Tibial nerve (tissue), 4 donors: ENCODE data around the gene SPR. TPM values are rescaled to one million over a fixed set of nuclear protein-coding genes. Genes with fewer than 3 reads are reported as not detected.

Experiments used
- DNase-seq, 2 donors: peaks; one replicate each; pipeline ENCODE4 v3.0.0-alpha.2; 2019; ENCODE audit warnings: low spot score in 2 of 2
- H3K27ac ChIP-seq, 4 donors: fragments of 200-600 bp; sonication (generic) in 3 of 4; one replicate each; pipeline ENCODE4 v1.5.1; 2017 to 2019; ENCODE audit warnings: mild to moderate bottlenecking in 1 of 4
- H3K27me3 ChIP-seq, 2 donors: fragments of 200-600 bp; sonication (generic) in 1 of 2; one replicate each; pipeline versions ENCODE4 v1.5.1 to v1.6.0; 2017 to 2019
- H3K36me3 ChIP-seq, 3 donors: fragments of 200-600 bp; sonication (generic); one replicate each; pipeline ENCODE4 v1.5.1; 2018 to 2019
- H3K4me1 ChIP-seq, 4 donors: fragments of 200-600 bp; sonication (generic) in 3 of 4; one replicate each; pipeline ENCODE4 v1.5.1; 2017 to 2019
- H3K4me3 ChIP-seq, 4 donors: fragments of 200-600 bp; sonication (generic) in 3 of 4; one replicate each; pipeline ENCODE4 v1.5.1; 2017 to 2019; ENCODE audit warnings: mild to moderate bottlenecking in 1 of 4, moderate library complexity in 1 of 4
- H3K9me3 ChIP-seq, 4 donors: fragments of 200-600 bp; sonication (generic) in 3 of 4; one replicate each; pipeline ENCODE4 v1.5.1; 2017 to 2019
- EP300 ChIP-seq, 2 donors: sonication (generic); formaldehyde crosslinking; IDR thresholded peaks; one replicate each; pipeline ENCODE4 v1.6.1; 2017; ENCODE audit warnings: antibody characterized with exemption in 2 of 2, mild to moderate bottlenecking in 1 of 2
- POLR2A ChIP-seq, 2 donors: fragments of 450-650 bp; IDR thresholded peaks; one replicate each; pipeline ENCODE4 v1.6.1; 2017; ENCODE audit warnings: antibody characterized with exemption in 2 of 2, mild to moderate bottlenecking in 2 of 2, moderate library complexity in 2 of 2
- WGBS, 2 donors: methylation state at CpG; one replicate each; pipeline ENCODE4 v1.1.5; 2018; 5-methylcytosine and 5-hydroxymethylcytosine counted together
- total RNA-seq, 4 donors: library from RNA; depleted of rRNA; stranded (reverse); fragments of >200 nt; gene quantifications; one replicate each; pipeline ENCODE4 v1.1.0, GENCODE V29; 2016
- TF ChIP-seq, protein P1 (sequence below), 5 experiments: fragments of 200-600 bp in 3 of 5; fragments of 450-650 bp in 2 of 5; sonication (generic) in 3 of 5; IDR thresholded peaks; one replicate each; pipeline ENCODE4 v1.5.1; 2016 to 2019; ENCODE audit warnings: antibody characterized with exemption in 5 of 5, mild to moderate bottlenecking in 3 of 5, moderate library complexity in 2 of 5

SPR gene
- total RNA-seq, 4 donors from 2014 or later: 22.0 to 33.3 (median 27.1) TPM

DNA sequence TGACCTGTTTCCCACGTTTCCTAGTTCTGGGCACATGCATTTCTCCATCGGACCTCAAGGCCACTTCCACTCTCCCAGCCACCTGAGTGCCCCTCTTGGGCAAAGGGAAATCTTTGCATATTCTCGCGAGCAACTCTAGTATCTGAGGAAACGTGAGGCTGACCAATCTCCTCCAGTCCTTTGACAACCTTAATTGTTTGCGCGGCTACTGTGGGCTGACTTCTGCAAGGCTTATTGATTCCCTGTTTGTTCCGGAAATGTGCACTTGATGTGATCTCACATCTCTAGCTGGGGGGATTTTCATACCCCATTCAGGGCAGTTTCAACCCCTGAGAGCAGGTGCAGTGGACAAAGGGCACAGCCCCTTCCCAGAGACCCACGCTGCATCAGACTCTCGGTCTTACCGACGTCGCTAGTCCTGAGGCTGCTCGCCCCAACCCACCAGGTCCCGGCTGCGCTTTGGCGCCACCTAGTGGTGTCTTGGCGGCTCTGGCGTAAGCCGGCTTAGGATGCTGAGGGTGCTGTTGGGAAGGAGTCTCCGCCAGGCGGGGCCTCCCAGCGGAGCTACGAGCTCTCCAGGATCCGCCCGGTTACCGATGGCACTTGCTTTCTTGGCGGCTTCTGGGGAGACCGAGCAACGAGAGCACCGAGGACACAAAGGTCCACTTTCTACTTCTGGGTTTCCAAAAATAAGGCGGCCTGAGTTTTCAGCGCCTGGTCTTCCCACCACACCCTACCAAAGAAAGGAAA lies 24.8 kb upstream of the SPR start:
- Histone ChIP-seq H3K4me1 (peaks cover 0 to 12% (median 5%) of the 10 kb centered on the region in 4 donors), H3K27ac (no peak overlapping the region), H3K9me3 (no peaks in the 10 kb centered on the region), H3K4me3 (peak overlapping the region in 2 of 4 donors; percentile 4 to 27), H3K27me3 (peaks cover 0 to 33% of the 10 kb centered on the region in 2 donors), H3K36me3 (no peaks in the 10 kb centered on the region)
- peak; percentile 67 to 81 for DNase-seq
- TF ChIP-seq, protein P1, sequence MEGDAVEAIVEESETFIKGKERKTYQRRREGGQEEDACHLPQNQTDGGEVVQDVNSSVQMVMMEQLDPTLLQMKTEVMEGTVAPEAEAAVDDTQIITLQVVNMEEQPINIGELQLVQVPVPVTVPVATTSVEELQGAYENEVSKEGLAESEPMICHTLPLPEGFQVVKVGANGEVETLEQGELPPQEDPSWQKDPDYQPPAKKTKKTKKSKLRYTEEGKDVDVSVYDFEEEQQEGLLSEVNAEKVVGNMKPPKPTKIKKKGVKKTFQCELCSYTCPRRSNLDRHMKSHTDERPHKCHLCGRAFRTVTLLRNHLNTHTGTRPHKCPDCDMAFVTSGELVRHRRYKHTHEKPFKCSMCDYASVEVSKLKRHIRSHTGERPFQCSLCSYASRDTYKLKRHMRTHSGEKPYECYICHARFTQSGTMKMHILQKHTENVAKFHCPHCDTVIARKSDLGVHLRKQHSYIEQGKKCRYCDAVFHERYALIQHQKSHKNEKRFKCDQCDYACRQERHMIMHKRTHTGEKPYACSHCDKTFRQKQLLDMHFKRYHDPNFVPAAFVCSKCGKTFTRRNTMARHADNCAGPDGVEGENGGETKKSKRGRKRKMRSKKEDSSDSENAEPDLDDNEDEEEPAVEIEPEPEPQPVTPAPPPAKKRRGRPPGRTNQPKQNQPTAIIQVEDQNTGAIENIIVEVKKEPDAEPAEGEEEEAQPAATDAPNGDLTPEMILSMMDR (IDR thresholded peaks at IDR 0.05): peak; percentile 91 to 97 (median 92)
- TF ChIP-seq POLR2A (IDR thresholded peaks at IDR 0.05): no peak
- WGBS, 2 donors: 8 to 12% methylated on average over 19 to 32 of the region's 33 CpGs

DNA sequence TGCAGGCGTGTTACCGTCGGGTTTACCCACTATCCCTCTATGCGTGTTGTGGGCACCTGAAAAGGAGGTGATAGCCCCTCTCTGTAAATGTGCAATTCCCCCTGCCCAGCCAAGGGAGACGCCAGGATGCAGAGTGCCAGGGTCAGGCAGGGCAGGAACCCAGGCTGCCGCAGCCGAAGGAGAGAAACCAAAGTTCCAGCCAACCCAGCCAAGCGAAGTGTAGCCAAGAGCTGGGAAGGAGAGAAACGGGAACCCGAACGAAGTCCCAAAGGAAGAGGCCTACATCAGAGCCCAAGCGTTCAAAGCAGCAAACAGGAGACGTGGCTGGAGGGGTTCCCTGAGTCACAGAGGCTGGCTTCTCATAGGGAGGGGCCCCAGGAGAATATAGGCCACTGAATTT lies 24.2 kb upstream of the SPR start:
- Histone ChIP-seq H3K27me3 (peaks cover 0 to 27% of the 10 kb centered on the region in 2 donors), H3K4me3 (peak overlapping the region in 1 of 4 donors; percentile 27), H3K27ac (no peak overlapping the region), H3K36me3 (no peaks in the 10 kb centered on the region), H3K4me1 (peaks cover 0 to 12% (median 5%) of the 10 kb centered on the region in 4 donors), H3K9me3 (no peaks in the 10 kb centered on the region)
- no peak for DNase-seq
- WGBS, 2 donors: 36 to 56% methylated on average over 13 of the region's 13 CpGs
- TF ChIP-seq EP300 (IDR thresholded peaks at IDR 0.05) (no peak), POLR2A (IDR thresholded peaks at IDR 0.05) (no peak)
- TF ChIP-seq, protein P1 (IDR thresholded peaks at IDR 0.05): no peak

DNA sequence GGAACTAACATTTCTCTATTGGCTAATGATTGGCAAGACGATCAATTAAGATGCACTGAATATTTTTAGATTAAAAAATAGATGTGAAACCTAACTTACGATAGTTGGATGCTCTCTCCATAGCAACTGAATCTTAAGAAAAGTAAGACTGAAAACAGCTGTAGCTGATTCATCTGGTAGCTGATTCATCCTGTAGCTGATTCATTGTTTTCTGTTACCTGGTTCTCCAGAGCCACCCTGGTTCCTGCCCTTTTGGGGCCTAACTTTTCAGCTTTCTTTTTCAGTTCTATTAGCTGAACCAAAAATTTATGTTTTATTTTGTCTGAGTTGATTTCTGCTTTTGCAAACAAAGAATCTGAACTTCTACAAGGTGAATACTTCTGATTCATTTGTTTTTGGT lies 22.7 kb upstream of the SPR start:
- H3K9me3 ChIP-seq: no peaks in the 10 kb centered on the region
- no peak overlapping the region for H3K27ac ChIP-seq
- H3K27me3 ChIP-seq: peaks cover 0 to 15% of the 10 kb centered on the region in 2 donors
- TF ChIP-seq, protein P1 (IDR thresholded peaks at IDR 0.05): no peak
- 39 to 47% methylated on average over 2 of the region's 2 CpGs for WGBS, 2 donors
- DNase-seq: no peak
- no peaks in the 10 kb centered on the region for H3K36me3 ChIP-seq
- H3K4me1 ChIP-seq: peaks cover 0 to 12% (median 5%) of the 10 kb centered on the region in 4 donors
- no peak overlapping the region for H3K4me3 ChIP-seq

DNA sequence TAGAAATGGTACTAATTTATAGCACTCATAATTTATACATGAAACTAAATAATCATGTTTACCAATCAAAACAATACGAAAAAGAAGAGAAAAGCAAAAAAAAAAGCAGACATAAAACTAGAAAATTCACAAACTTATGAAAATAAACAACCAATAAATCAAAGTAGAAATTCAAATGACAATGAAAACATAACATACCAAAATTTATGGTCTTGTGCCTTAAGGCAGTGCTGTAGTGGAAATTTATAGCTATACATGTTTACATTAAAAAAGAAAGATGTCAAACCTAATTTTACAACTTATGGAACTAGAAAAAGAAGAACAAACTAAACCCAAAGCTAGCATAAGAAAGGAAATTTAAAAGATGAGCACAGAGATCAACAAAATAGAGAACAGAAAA lies 16.1 kb upstream of the SPR start:
- 60 to 64% methylated on average over 1 of the region's 1 CpG for whole genome bisulfite sequencing, 2 donors
- TF ChIP-seq EP300 (IDR thresholded peaks at IDR 0.05) (no peak), POLR2A (IDR thresholded peaks at IDR 0.05) (no peak)
- TF ChIP-seq, protein P1 (IDR thresholded peaks at IDR 0.05): no peak
- no peak overlapping the region for H3K27ac ChIP-seq
- H3K4me3 ChIP-seq: no peak overlapping the region
- H3K9me3 ChIP-seq: peaks cover 0 to 9% (median 0%) of the 10 kb centered on the region in 4 donors
- peaks cover 0 to 7% of the 10 kb centered on the region in 2 donors for H3K27me3 ChIP-seq
- H3K36me3 ChIP-seq: no peaks in the 10 kb centered on the region
- H3K4me1 ChIP-seq: no peaks in the 10 kb centered on the region
- no peak for DNase-seq

DNA sequence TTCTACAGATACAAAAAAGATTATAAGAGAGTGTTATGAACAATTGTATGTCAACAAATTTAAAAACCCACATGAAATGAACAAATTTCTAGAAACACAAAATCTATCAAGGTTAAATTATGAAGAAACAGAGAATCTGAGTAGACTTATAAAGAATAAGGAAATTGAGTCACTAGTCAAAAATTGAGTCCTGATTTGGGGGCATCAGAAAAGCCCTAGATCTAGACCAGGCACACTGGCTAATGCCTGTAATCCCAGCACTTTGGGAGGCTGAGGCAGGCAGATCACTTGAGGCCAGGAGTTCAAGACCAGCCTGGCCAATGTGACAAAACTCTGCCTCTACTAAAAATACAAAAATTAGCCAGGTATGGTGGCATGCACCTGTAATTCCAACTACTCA lies 15.3 kb upstream of the SPR start:
- TF ChIP-seq POLR2A (IDR thresholded peaks at IDR 0.05) (no peak), EP300 (IDR thresholded peaks at IDR 0.05) (no peak)
- TF ChIP-seq, protein P1 (IDR thresholded peaks at IDR 0.05): no peak
- no peak overlapping the region for H3K27ac ChIP-seq
- H3K4me3 ChIP-seq: no peak overlapping the region
- peaks cover 0 to 9% (median 0%) of the 10 kb centered on the region in 4 donors for H3K9me3 ChIP-seq
- no peaks in the 10 kb centered on the region for H3K36me3 ChIP-seq
- H3K27me3 ChIP-seq: peaks cover 0 to 7% of the 10 kb centered on the region in 2 donors
- no peak for DNase-seq
- no peaks in the 10 kb centered on the region for H3K4me1 ChIP-seq
